GM12801 (cell line): Measurements from ENCODE around the gene HOMER1.

ENCODE experiments used
- CTCF ChIP-seq: IDR thresholded peaks from one replicate; pipeline ENCODE4 v1.5.1; 2011; ENCODE audit warnings: control low read depth; ENCODE audit not compliant: insufficient read length; ENCODE audit errors: extremely low read depth

The HOMER1 gene

DNA sequence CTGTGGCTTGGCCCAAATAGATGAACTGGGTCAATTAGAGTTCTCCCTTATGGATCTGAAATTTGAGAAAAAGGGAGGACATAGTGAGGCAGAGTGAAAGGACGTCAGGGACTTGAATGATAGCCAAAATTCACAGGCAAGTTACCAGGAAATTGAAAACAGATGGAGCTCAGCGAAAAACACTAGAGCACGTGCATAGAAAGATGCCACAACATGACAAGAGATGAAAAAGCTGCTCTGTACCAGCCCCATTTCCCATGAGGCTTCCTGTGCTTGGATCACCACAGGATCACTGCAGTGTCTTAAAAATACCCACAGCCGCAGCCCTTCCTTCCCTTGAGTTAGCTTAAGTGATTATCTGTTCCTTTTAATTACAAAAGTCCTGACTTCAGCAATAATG lies 39.0 kb upstream of the HOMER1 start:
- no peak for TF ChIP-seq CTCF

DNA sequence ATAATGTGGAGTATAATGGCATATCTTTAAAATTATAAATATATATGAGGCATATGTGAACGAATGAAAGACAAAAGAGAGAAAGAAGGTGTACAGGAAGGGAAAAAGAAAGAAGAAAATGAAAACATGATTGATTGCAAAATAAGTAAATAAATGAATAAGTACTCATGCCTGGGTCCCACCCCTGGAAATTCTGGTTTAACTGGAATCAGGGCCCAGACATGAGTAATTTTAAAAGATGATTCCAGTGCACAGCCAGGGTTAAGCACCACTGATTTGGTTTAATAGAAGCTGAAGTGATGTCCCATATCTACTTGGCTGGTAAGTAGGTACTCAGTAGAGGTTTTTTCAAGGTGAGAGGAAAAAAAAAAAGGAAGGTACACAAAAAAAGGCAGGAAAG lies 34.0 kb upstream of the HOMER1 start:
- no peak for TF ChIP-seq CTCF

DNA sequence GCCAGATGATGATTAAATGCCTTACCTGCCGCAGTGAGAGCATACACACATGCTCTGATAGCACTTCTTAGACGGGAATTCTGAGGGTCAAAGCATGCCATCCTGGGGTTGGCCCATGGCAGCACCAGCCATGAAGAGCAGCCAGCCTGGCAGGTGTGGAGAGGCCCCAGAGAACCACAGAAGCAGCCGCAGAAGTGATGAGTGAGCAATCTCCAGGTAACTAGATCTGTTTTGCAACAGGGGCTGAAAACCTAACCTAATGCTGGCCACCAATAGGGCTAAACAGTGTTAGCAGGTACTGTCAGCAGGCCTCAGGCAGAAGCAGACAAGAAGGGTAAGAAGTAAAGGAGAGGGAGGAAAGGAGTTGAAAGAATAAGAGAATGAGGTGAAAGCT lies 33.5 kb upstream of the HOMER1 start:
- TF ChIP-seq CTCF = no peak

DNA sequence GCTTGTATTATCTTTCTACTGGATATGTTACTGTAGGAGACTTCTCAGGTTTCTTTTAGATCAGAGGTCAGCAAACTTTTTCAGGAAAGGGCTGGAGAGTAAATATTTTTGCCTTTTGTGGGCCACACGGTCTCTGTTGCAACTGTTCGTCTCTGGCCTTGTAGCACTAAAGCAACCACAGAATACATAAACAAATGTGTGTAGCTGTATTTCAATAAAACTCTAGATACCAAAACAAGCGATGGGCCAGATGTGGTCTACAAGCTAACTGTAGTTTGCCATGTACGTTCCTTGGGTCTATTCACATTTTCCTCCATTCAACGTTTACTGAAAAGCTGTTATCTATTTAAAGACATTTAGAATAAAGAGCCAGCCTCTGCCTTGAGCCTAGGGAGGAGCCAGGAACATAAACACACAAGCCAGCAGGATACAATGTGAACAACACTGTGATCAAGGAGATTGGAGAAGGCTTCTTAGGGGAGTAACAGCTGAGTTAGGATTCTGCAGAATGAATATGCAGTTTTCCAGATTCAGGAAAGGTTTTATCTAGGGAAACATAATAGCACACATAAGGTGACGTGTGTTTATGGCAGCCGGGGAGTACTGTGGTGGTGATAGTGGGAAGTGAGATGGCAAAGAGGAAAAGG lies 33.0 kb upstream of the HOMER1 start:
- no peak for TF ChIP-seq CTCF

GRCh38 chr5:79544131-79544530 lies 30.2 kb upstream of the HOMER1 start:
- no peak for TF ChIP-seq CTCF

- no peak for TF ChIP-seq CTCF
Measured at GRCh38 chr5:79540939-79541338, 27.0 kb upstream of the HOMER1 start.

GRCh38 chr5:79536193-79536906 lies 22.4 kb upstream of the HOMER1 start:
- no peak for TF ChIP-seq CTCF
